Measurements from ENCODE around the gene RBFOX1.

Gene RBFOX1

DNA sequence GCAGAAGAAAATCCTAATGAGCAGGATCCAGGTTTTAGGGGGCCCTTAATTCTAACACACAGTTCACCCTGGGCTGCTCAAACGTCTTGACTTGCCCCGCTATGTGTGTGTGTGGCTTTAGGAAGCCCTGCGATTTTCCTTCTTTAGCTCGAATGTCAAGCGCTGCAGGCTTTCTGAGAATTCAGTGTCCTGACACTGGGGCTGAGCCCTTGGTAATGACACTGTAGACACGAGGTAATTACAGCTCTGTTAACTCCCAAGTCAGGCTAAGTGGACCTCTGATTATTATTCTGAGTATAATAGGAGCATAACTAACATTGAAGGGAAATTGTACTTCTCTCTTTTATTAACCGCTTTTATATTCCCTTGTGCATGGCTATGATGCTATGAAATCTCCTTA lies 202.1 kb downstream of the RBFOX1 start:
- DNase-seq, result no peak

DNA sequence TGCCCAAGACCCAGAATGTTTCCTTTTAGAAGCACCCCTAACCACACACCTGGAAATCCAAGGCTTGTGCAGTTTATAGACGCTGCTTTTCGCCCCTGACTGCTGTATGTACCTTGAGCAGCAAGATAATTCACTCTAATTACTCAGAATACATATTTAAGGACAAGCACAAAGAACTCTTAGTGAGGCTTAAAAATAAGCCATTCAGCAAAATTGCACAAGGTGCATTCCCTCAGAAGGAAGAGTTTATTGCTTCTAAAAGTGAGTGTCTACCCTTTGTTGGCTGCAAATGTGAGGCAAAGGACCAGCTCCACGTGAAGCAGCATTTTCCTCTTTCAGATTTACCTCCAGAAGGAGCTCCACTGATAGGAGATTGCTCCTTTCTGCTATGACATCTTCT lies 208.4 kb downstream of the RBFOX1 start:
- DNase-seq, result no peak

DNA sequence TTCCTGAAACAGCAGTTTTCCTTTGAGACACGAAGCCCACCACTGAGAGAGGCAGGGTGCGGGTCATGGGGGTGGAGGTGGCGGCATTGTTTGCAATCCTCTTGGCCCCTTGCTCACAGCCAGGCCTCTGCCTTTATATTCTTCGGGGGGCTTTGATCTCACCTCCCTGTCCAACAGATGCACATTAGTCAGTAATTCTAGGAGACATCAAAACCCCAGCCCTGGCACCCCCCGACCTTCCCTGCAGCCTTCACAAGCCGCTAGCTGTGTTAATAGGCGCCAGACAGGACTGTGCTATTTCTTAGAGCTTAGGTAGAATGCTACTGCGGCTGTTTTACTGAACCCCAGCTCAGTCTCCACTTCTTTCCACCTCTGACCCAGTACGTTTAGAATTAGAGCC lies 212.6 kb downstream of the RBFOX1 start:
- DNase-seq, result no peak

- no peak for DNase-seq
These were observed 214.3 kb downstream of the RBFOX1 start for GRCh38 chr16:7546948-7547347.

DNA sequence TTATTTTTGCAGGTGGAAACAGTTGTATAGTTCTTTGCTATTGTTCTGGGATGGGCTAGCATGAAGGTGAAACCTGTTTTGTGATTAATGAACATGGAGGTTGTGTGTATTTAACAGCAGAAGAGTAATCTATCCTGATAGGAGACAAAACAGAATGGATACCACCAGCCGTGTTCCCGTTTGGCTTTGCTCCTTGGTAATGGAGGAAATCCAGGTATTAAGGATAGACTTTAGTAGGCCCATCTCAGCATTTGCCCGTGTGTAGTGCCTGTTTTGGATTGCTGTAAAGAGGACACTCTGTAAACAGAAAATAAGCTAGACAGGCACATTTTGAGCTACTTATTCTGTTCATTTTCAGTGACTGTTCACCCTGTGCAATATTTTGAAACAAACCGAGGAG lies 215.1 kb downstream of the RBFOX1 start:
- DNase-seq, result no peak

DNA sequence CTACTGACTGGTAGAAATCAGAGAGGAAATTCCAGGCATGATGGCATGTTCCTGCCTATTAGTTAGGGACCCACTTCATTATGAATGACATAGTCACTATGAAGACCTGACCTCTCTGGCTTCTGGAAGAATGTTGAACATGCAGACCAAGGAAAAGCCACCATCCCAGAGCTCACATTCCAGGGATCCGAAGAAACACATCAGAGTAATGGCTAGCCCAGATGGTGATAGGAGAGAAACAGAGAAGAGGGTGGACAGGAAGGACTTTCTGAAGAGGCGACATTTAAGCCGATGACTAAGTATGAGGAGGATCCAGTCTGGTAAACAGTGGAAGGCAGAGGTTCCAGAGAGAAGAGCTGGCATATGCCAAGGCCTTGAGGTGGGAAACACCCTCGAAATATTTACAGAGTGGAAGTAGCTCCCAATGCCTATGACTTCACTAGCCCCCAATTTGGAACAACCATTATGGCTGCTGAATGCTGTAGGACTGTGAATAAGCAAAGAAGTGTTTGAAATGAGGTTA lies 216.2 kb downstream of the RBFOX1 start:
- DNase-seq, result no peak

GRCh38 chr16:7550096-7550495 lies 217.5 kb downstream of the RBFOX1 start:
- no peak for DNase-seq

DNA sequence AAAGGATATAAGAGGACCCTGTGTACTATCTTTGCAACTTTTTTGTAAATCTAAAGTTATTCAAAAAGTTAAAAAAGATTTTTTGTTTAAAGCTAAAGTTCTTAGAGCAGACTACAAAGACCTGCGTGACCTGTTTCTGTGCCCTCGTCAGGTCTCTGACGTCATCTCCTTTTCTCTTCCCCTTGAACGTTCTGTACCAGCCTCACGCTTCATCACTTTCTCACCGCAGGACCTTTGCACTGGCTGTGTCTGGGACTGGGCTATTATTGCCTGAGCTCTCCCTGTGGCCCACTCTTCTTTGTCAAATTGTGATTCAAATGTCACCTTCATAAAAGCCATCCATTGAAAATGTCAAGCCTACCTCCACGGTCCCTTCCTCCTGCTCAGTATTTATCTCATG lies 222.8 kb downstream of the RBFOX1 start:
- DNase-seq, result no peak

DNA sequence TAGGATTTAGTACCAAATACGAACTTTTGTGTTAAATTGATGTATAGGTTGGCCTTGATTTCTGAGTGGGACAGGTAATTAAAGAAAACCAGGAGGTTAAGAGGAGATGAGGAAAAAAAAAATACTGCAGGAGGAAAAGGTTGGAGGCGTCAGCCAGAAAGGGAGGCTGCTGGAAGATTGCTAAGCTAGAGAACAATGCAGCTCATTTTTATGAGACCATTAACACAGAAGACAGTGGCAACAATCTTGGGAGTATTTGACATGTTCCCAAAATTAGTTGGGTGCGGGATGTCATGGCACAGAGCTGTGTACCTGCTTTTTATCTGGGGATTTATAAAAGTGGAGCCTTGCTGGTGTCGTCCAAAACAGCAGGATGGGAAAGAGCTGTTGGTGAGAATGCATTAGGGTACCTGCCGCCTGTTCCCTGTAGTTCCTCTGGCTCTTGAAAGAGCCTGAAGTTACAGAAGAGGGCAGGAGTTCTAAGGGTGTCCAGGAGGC lies 229.3 kb downstream of the RBFOX1 start:
- DNase-seq, result no peak

DNA sequence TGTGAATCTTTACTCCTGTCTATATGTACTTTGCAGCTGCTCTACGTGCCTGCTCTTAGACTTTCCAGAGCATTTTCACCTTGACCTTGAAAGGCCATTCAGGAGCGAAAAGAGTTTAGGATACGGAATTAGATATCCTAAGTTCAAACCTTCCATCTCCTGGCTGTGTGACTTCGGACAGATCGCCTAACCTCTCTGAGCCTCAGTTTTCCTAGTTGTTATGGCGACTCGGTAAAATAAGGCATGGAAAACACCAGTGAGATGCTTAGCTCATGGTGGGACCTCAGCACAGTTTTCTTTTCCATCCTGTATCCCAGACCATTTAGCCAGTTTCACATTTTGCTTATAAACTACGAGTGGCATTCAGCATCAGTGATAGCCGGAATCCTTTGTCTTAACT lies 233.7 kb downstream of the RBFOX1 start:
- no peak for DNase-seq

DNA sequence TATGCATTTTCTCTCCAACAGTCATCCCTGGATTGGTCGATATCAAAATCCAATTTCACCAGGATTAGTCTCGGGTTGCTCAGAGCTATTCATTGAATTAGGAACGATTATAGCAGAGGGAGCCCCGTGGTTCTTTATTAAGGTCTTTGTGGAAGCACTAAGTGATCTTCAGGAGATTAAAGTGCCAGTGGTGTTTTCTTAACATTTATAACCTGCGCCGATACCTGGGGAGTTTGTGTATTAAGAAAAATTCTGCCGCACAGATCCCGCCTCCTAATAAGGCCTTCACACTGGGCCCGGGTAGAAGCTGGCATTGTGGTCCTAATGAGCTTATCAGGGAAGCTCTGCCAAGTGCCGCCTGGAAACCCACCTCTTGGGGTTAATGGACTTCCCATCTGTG lies 238.7 kb downstream of the RBFOX1 start:
- DNase-seq, result no peak

GRCh38 chr16:7577588-7577987 lies 244.9 kb downstream of the RBFOX1 start:
- DNase-seq, result no peak

GRCh38 chr16:7579454-7579853 lies 246.8 kb downstream of the RBFOX1 start:
- no peak for DNase-seq

DNA sequence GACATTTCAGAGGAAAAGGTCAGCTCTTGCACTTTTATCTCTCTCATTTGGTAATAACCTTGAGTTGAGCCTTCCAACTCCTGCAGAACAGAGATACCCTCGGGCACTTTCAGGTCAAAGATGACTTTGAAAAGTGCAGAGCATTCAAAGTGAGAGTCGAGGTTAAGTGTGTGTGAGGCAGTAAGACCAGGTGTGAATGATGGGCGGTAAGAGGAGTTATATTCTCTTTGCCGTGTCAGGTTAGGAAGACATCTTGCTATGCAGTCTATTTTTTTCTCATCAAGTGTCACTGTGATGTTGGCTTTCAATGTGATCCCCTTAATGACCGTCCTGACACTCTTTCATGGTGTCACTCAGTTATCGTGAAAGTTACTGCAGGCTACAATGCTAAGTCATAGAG lies 248.5 kb downstream of the RBFOX1 start:
- DNase-seq, result no peak

- no peak for DNase-seq
These were observed 250.8 kb downstream of the RBFOX1 start for GRCh38 chr16:7583396-7583795.

DNA sequence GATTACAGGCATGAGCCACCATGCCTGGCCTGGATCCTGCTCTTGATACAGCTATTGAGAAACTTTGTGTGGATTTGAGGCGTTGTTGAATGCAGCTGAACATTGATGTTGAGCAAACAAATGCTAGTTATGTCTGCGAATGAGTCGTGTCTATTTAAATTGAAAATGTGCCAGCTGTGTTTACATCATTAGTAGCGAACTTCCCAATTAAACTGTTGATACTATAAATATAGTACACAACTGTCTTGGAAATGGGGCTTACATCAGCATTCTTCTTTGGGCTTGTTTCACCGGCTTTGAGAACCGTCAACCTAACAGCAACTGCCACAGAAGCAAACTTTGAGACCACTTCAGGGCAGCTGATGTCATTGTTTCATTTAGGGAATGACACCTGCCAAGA lies 251.9 kb downstream of the RBFOX1 start:
- DNase-seq, result no peak

DNA sequence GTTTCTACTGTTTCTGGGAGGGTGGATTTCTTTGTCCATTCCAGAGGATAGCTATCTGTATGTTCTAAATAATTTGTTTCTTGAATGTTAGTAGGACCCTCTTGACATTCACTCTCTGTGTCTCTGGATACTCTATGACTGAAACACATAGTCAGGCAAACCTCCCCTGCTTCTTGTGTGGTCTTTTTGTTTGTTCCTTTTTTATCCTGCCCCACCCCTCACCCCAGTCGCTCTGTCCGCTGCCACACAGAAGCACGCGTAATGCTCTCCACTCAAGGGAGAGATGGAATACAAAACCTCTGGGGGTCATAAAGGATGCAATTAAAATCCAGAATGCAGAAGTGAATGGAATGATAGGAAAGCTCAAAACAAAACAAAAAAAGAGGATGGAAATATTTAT lies 253.1 kb downstream of the RBFOX1 start:
- DNase-seq, result no peak

DNA sequence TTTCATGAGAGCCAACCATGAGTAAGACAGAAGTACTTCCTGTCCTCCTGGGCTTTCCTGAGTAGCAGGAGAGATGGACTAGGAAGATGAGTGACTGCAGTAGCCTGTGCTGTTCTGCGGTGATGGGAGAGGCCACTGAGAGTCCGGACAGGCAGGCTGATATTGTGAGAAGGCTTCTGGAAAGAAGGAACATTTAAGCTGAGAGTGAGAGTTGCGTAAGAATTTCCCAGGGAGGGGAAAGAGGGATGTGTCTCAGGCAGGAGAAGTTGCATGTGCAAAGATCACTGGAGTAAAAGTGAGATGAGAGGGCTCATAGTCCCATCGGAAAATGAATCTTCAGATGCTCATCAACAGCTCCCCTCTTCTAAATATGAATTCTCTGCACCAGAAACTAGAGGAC lies 258.3 kb downstream of the RBFOX1 start:
- DNase-seq, result no peak

DNA sequence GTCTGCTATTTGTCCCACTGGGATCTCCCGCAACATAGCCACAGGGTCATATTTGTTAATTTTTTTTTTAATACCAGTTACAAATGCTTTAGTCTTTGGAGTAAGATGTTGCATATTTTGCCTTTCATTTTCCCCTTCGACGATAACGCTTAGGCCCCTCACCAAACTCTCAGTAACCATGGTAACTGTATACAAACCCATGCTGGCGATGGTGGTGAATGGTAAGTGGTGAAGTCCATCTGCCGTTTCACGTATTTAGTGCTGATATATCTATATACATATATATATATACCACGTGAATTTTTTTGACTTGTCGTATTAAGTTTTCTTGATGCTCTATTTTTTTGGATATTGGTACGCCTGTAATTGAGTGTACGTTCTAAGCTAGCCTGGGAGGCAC lies 263.7 kb downstream of the RBFOX1 start:
- DNase-seq, result no peak

GRCh38 chr16:7597677-7598076 lies 265.0 kb downstream of the RBFOX1 start:
- DNase-seq, result no peak

DNA sequence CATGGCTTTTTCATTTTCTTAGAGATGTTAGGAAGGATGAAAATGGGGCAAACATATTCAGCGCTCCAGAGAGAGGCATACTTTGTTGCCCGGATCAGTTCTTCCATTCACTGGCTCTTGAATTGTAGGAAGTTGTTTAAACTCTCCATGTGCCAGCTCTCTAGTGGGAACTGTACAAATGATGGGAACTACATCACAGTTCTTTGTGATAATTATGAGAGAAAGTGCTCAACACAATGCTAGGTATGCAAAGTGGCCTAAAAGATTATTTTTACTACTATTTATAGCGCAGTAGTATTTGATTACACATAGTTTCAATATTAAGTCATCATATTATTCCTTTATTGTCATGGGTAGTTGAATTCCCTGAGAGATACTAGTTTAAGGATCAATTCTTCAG lies 268.5 kb downstream of the RBFOX1 start:
- DNase-seq, result no peak

DNA sequence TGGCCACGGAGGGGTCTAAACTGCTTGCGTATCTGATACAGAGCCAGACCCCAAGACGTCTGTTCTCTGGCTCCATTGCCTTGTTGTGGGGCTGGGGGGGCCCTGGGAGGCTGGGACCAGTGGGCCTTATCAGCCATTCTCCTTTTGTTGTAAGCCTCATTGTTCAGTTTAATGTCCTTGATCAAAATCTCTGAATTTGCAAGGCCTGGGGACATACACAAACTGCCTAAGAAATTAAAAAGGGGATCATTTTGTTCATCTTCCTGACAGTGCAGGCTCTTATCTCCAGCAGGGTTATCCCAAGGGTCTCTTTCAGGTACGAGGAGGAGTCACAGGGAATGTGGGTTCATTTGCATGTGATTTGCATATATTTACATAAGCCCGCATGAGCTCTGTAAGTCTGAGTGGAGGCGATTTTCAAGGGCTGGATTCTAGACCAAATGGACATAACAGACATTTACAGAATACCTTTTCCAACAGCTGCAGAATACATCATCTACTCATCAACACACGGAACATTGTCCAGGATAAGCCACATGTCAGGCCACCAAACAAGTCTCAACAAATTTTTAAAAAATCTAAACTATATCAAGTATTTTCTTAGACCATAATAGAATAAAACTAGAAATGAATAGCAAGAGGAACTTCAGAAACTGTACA lies 269.8 kb downstream of the RBFOX1 start:
- no peak for DNase-seq

GRCh38 chr16:7605812-7606211 lies 273.2 kb downstream of the RBFOX1 start:
- no peak for DNase-seq

GRCh38 chr16:7612671-7613070 lies 280.0 kb downstream of the RBFOX1 start:
- DNase-seq, result no peak

- DNase-seq, result no peak
These were observed 280.9 kb downstream of the RBFOX1 start for GRCh38 chr16:7613518-7613917.

All from EL (cell line).